Osteocyte (in vitro differentiated cells): ENCODE measurements around the gene SLC34A1. TPM values are rescaled to one million over a fixed set of nuclear protein-coding genes. Genes with fewer than 3 reads are reported as not detected.

ENCODE experiments used
- DNase-seq: peaks from one replicate; pipeline ENCODE4 v3.0.0; 2021; ENCODE audit warnings: mixed read lengths; ENCODE audit not compliant: unreplicated experiment; ENCODE audit errors: extremely low spot score
- H3K27ac Mint-ChIP-seq: one replicate; pipeline ENCODE4 v1.8.0; 2021; ENCODE audit warnings: mild to moderate bottlenecking, mixed read lengths; ENCODE audit not compliant: unreplicated experiment
- H3K27me3 Mint-ChIP-seq: one replicate; pipeline ENCODE4 v1.8.0; 2021; ENCODE audit warnings: mixed read lengths; ENCODE audit not compliant: unreplicated experiment
- H3K36me3 Mint-ChIP-seq: one replicate; pipeline ENCODE4 v1.8.0; 2021; ENCODE audit warnings: mixed read lengths; ENCODE audit not compliant: unreplicated experiment
- H3K4me1 Mint-ChIP-seq: one replicate; pipeline ENCODE4 v1.8.0; 2021; ENCODE audit warnings: mixed read lengths; ENCODE audit not compliant: unreplicated experiment
- H3K4me3 Mint-ChIP-seq: one replicate; pipeline ENCODE4 v1.8.0; 2021; ENCODE audit warnings: mild to moderate bottlenecking, moderate library complexity, mixed read lengths; ENCODE audit not compliant: unreplicated experiment
- H3K9me3 Mint-ChIP-seq: one replicate; pipeline ENCODE4 v1.8.0; 2021; ENCODE audit warnings: mixed read lengths; ENCODE audit not compliant: unreplicated experiment
- CTCF ChIP-seq: fragments of 200-600 bp; sonication (generic); IDR thresholded peaks from 2 replicates; pipeline ENCODE4 v1.5.0; 2021; ENCODE audit warnings: antibody characterized with exemption, mild to moderate bottlenecking, moderate library complexity
- long read RNA-seq: library from polyadenylated mRNA; unstranded; transcript quantifications from one replicate; pipeline ENCODE4 v2.0.0, GENCODE V29; 2021
- total RNA-seq: library from RNA; stranded (reverse); gene quantifications from 2 replicates; pipeline ENCODE4 v1.2.1, GENCODE V29; 2021

SLC34A1 gene, protein sequence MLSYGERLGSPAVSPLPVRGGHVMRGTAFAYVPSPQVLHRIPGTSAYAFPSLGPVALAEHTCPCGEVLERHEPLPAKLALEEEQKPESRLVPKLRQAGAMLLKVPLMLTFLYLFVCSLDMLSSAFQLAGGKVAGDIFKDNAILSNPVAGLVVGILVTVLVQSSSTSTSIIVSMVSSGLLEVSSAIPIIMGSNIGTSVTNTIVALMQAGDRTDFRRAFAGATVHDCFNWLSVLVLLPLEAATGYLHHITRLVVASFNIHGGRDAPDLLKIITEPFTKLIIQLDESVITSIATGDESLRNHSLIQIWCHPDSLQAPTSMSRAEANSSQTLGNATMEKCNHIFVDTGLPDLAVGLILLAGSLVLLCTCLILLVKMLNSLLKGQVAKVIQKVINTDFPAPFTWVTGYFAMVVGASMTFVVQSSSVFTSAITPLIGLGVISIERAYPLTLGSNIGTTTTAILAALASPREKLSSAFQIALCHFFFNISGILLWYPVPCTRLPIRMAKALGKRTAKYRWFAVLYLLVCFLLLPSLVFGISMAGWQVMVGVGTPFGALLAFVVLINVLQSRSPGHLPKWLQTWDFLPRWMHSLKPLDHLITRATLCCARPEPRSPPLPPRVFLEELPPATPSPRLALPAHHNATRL
- total RNA-seq: not detected in 2 replicates
- long read RNA-seq: 0 reads

DNA sequence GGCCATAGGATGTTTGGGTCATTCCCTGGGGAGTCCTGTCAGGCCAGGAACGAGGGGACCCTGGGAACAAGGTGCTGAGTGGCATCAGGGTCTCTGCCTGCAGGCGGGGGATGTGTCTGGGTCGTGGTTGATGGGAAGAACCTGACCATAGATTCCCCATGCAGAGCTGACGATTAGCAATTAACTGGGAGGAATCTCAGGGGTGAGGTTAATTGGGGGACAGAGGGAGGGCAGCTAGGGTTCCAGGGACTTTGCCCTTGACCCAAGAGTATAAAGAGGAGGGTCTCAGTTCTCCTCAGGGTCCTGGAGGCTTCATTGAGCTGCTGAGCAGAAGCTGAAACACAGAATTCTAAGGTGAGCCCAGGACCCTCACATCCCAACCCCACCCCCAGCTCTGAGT lies at the start of gene SLC34A1:
SLC34A1 (plus strand) TSS at position 301 of the 400 bp plus-strand sequence. CDS start 1,308 bp downstream, outside the sequence.
- Mint-ChIP-seq H3K27me3 (peaks cover 10% of the 10 kb centered on the region), H3K9me3 (no peaks in the 10 kb centered on the region), H3K4me1 (peaks cover 15% of the 10 kb centered on the region), H3K27ac (no peak within 1 kb of the TSS), H3K4me3 (no peak within 1 kb of the TSS), H3K36me3 (no peaks in the 10 kb centered on the region)
- DNase-seq: no peak
- TF ChIP-seq CTCF: no peak

DNA sequence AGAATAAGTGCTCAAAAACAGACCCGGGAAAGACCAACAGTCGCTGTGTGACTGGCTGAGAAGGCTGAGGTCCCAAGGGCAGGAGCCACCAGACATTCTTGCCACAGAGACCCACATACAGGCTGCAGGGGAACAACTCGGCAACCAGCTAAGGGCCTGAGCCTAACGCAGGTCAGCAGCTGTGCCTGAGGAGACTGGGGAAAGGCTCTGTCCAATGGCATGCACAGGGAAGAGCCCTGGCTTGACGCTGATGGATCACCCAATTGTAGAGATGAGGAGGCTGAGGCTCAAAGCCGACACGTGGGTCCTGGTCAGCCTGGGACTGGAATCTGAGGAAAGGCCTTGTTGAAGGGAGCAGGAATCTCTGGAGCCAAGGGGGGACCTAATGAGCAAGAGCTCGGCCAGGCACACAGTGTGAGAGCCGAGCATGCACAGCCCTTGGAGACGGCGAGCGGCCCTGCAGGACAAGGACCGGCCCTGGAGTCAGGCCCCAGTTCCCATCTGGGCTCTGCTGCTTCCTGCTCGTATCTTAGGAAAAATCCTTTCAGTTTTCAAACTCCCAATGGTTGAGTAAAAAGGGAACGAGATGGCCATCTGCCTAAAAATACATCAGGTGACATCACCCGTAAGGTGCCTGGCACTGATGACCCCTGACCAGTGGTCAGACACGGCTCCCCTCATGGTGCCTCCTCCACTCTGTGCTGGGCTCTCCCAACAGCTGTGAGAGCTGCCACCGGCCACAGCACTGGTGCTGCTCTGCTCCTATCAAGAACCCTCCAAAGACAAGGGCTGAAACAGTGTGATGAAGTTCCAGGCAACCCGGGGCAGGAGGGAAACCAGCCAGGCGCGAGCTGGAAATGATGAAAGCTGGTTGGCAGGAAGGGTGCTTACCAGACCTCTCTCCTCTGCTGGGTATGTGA lies 49.2 kb upstream of the SLC34A1 start:
- DNase-seq: no peak
- Mint-ChIP-seq H3K4me1 (no peaks in the 10 kb centered on the region), H3K4me3 (no peak overlapping the region), H3K27ac (no peak overlapping the region), H3K9me3 (no peaks in the 10 kb centered on the region), H3K27me3 (no peaks in the 10 kb centered on the region), H3K36me3 (peaks cover 47% of the 10 kb centered on the region)
- no peak for TF ChIP-seq CTCF

- TF ChIP-seq CTCF: no peak
- Mint-ChIP-seq H3K4me1 (no peaks in the 10 kb centered on the region), H3K4me3 (no peak overlapping the region), H3K27me3 (no peaks in the 10 kb centered on the region), H3K9me3 (no peaks in the 10 kb centered on the region), H3K27ac (no peak overlapping the region), H3K36me3 (peaks cover 40% of the 10 kb centered on the region)
- no peak for DNase-seq
These were observed 48.6 kb upstream of the SLC34A1 start for GRCh38 chr5:177335701-177336065.

GRCh38 chr5:177336112-177336511 lies 48.1 kb upstream of the SLC34A1 start:
- H3K4me1 Mint-ChIP-seq: no peaks in the 10 kb centered on the region
- H3K36me3 Mint-ChIP-seq: peaks cover 38% of the 10 kb centered on the region
- H3K27ac Mint-ChIP-seq: no peak overlapping the region
- H3K9me3 Mint-ChIP-seq: no peaks in the 10 kb centered on the region
- peak; percentile 17 for TF ChIP-seq CTCF
- no peak overlapping the region for H3K4me3 Mint-ChIP-seq
- H3K27me3 Mint-ChIP-seq: no peaks in the 10 kb centered on the region
- DNase-seq: no peak
